Hippocampal formation (tissue), 2 donors: ENCODE measurements around the gene HDHD5.

Experiments
- DNase-seq, 2 donors: peaks; one replicate each; lab custom pipeline; 2025; lab: John Stamatoyannopoulos, UW

Gene HDHD5

GRCh38 chr22:17105143-17106129, 53.6 kb downstream of the HDHD5 start:
- no peak for DNase-seq

GRCh38 chr22:17104336-17104935, 54.6 kb downstream of the HDHD5 start:
- DNase-seq: no peak

GRCh38 chr22:17103351-17103750, 55.7 kb downstream of the HDHD5 start:
- no peak for DNase-seq

- no peak for DNase-seq
These were observed 56.8 kb downstream of the HDHD5 start for GRCh38 chr22:17102297-17102667.

GRCh38 chr22:17101475-17102296, 57.4 kb downstream of the HDHD5 start:
- no peak for DNase-seq

- DNase-seq: no peak
These were observed 58.5 kb downstream of the HDHD5 start for GRCh38 chr22:17100621-17101020.

GRCh38 chr22:17098379-17098819, 60.7 kb downstream of the HDHD5 start:
- DNase-seq: no peak

GRCh38 chr22:17097701-17098100, 61.4 kb downstream of the HDHD5 start:
- no peak for DNase-seq

GRCh38 chr22:17097062-17097461, 62.0 kb downstream of the HDHD5 start:
- no peak for DNase-seq

GRCh38 chr22:17096071-17096470, 63.0 kb downstream of the HDHD5 start:
- no peak for DNase-seq

GRCh38 chr22:17095538-17095937, 63.5 kb downstream of the HDHD5 start:
- no peak for DNase-seq

GRCh38 chr22:17093081-17093480, 66.0 kb downstream of the HDHD5 start:
- no peak for DNase-seq

- DNase-seq: no peak
These were observed 67.2 kb downstream of the HDHD5 start for GRCh38 chr22:17091851-17092250.

- DNase-seq: no peak
These were observed 68.5 kb downstream of the HDHD5 start for GRCh38 chr22:17090550-17090949.
